Panc1 (cell line): ENCODE measurements around the gene UPF3A. TPM values are rescaled to one million over a fixed set of nuclear protein-coding genes. Genes with fewer than 3 reads are reported as not detected.

ENCODE experiments used
- ATAC-seq: fragments of 200-7000 bp; cut with Tn5 transposase; 2 replicates; pipeline ENCODE4 v1.9.1; 2020; ENCODE audit warnings: mild to moderate bottlenecking, moderate library complexity
- BruUV-seq: library from RNA; stranded (reverse); fragments of 400-500 nt; replicated peaks from 2 replicates; lab custom pipeline; 2021; lab: Mats Ljungman, UMichigan
- CTCF ChIA-PET: fragments of 300-600 bp; sonication (Branson Sonifier 250); formaldehyde crosslinking; loops from one replicate; lab custom pipeline; 2022; ENCODE audit warnings: antibody characterized with exemption; lab: Charles Lee
- POLR2A ChIA-PET: fragments of 300-600 bp; sonication (Branson Sonifier 250); formaldehyde crosslinking; loops from one replicate; lab custom pipeline; 2022; ENCODE audit warnings: antibody characterized with exemption; lab: Charles Lee
- DNase-seq: peaks from one replicate; pipeline ENCODE4 v3.0.0-alpha.2; 2010; ENCODE audit warnings: low read depth, low spot score
- H3K27ac ChIP-seq: 2 replicates; pipeline ENCODE4 v1.5.1; 2011; ENCODE audit warnings: mild to moderate bottlenecking, low read length, inconsistent platforms
- H3K27me3 ChIP-seq: fragments of 200-500 bp; sonication (Bioruptor generic); 2 replicates; pipeline ENCODE4 v1.6.0; 2014; ENCODE audit warnings: low read length, inconsistent platforms; ENCODE audit not compliant: control insufficient read depth, insufficient read depth
- H3K36me3 ChIP-seq: fragments of 200-500 bp; sonication (Bioruptor generic); 2 replicates; pipeline ENCODE4 v1.5.1; 2014; ENCODE audit warnings: inconsistent platforms, mild to moderate bottlenecking, low read length, moderate library complexity; ENCODE audit not compliant: control insufficient read depth, insufficient read depth
- H3K4me1 ChIP-seq: 2 replicates; pipeline ENCODE4 v1.5.1; 2011; ENCODE audit warnings: inconsistent platforms, mild to moderate bottlenecking, low read length, moderate library complexity; ENCODE audit not compliant: control insufficient read depth, insufficient read depth
- H3K4me3 ChIP-seq, 2 experiments: 2 replicates each; pipeline ENCODE4 v1.5.1; 2011 to 2012; ENCODE audit warnings: low read depth in 2 of 2, low read length in 2 of 2, mild to moderate bottlenecking in 2 of 2, inconsistent platforms in 1 of 2, moderate library complexity in 1 of 2
- H3K9me3 ChIP-seq: fragments of 200-500 bp; sonication (Bioruptor generic); 2 replicates; pipeline ENCODE4 v1.5.1; 2014; ENCODE audit warnings: low read depth, mild to moderate bottlenecking, inconsistent platforms, low read length, moderate library complexity; ENCODE audit not compliant: control insufficient read depth, insufficient read depth
- POLR2AphosphoS5 ChIP-seq: IDR thresholded peaks from 2 replicates; pipeline ENCODE4 v1.6.1; 2012; ENCODE audit warnings: mild to moderate bottlenecking, low read depth, low read length, moderate library complexity
- REST ChIP-seq, 2 experiments: IDR thresholded peaks; 2 replicates each; pipeline ENCODE4 v1.6.1; 2011 to 2012; ENCODE audit warnings: low read depth in 2 of 2, control low read depth in 1 of 2, low read length in 1 of 2, mild to moderate bottlenecking in 1 of 2, moderate library complexity in 1 of 2; ENCODE audit not compliant: insufficient read depth in 1 of 2
- SIN3A ChIP-seq: IDR thresholded peaks from 2 replicates; pipeline ENCODE4 v1.6.1; 2012; ENCODE audit warnings: low read depth, mild to moderate bottlenecking, low read length, moderate library complexity, borderline replicate concordance; ENCODE audit not compliant: insufficient read depth
- TCF7L2 ChIP-seq: IDR thresholded peaks from 2 replicates; pipeline ENCODE4 v1.6.1; 2011; ENCODE audit warnings: mild to moderate bottlenecking, low read depth, low read length, inconsistent platforms
- in situ Hi-C: cut with HindIII; loops from 2 replicates; pipeline ENCODE4 v1.10.0; 2016; ENCODE audit warnings: low sequenced_read_pairs, low pct_unique_long_range_greater_than_20kb
- intact Hi-C: fragments of 100-400 bp; cut with micrococcal nuclease; formaldehyde crosslinking; loops from one replicate; pipeline ENCODE4 v1.10.0; 2022; ENCODE audit not compliant: unreplicated experiment
- total RNA-seq: library from RNA; stranded (reverse); gene quantifications from one replicate; pipeline ENCODE4 v1.2.1, GENCODE V29; 2021; ENCODE audit not compliant: unreplicated experiment
- TF ChIP-seq, protein P1 (sequence below): fragments of 450-650 bp; IDR thresholded peaks from 2 replicates; pipeline ENCODE4 v1.5.1; 2017; ENCODE audit warnings: mild to moderate bottlenecking

UPF3A gene
- total RNA-seq, 1 experiment from 2014 or later = 36.3 TPM

- DNase-seq (no peak), ATAC-seq (no peak)
- Histone ChIP-seq H3K27me3 (no peaks in the 10 kb centered on the region), H3K27ac (no peak overlapping the region), H3K4me3 (no peak overlapping the region), H3K36me3 (peaks cover 11% of the 10 kb centered on the region), H3K4me1 (no peaks in the 10 kb centered on the region), H3K9me3 (no peaks in the 10 kb centered on the region)
- no TSS peak for BruUV-seq
- TF ChIP-seq SIN3A = no peak
- TF ChIP-seq, protein P1, sequence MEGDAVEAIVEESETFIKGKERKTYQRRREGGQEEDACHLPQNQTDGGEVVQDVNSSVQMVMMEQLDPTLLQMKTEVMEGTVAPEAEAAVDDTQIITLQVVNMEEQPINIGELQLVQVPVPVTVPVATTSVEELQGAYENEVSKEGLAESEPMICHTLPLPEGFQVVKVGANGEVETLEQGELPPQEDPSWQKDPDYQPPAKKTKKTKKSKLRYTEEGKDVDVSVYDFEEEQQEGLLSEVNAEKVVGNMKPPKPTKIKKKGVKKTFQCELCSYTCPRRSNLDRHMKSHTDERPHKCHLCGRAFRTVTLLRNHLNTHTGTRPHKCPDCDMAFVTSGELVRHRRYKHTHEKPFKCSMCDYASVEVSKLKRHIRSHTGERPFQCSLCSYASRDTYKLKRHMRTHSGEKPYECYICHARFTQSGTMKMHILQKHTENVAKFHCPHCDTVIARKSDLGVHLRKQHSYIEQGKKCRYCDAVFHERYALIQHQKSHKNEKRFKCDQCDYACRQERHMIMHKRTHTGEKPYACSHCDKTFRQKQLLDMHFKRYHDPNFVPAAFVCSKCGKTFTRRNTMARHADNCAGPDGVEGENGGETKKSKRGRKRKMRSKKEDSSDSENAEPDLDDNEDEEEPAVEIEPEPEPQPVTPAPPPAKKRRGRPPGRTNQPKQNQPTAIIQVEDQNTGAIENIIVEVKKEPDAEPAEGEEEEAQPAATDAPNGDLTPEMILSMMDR = no peak
- TF ChIP-seq TCF7L2 = no peak
- no peak for TF ChIP-seq POLR2AphosphoS5
- TF ChIP-seq REST (IDR thresholded peaks at IDR 0.05; ENCODE audit: insufficient read depth in 1 of 2, low read depth in 2 of 2, low read length in 1 of 2) = no peak
- in situ Hi-C loops = no loop called here
- CTCF ChIA-PET = no interaction called here
- POLR2A ChIA-PET = interaction anchor here (0.5 kb wide), 1 partner anchor 766 kb away, joined by 4 read pairs; a partner anchor contains a TSS
- intact Hi-C loops = no loop called here
These were observed 24.9 kb upstream of the UPF3A start for GRCh38 chr13:114256547-114256946.

- TF ChIP-seq REST (IDR thresholded peaks at IDR 0.05; ENCODE audit: insufficient read depth in 1 of 2, low read depth in 2 of 2, low read length in 1 of 2) (no peak), TCF7L2 (no peak), SIN3A (no peak), POLR2AphosphoS5 (no peak)
- TF ChIP-seq, protein P1 = no peak
- BruUV-seq = no TSS peak
- no peak overlapping the region for H3K4me3 ChIP-seq
- no peak overlapping the region for H3K27ac ChIP-seq
- in situ Hi-C loops (no loop called here), intact Hi-C loops (no loop called here)
- ChIA-PET POLR2A (interaction anchor here (0.5 kb wide), 1 partner anchor 766 kb away, joined by 4 read pairs; a partner anchor contains a TSS), CTCF (no interaction called here)
- peaks cover 10% of the 10 kb centered on the region for H3K36me3 ChIP-seq
- no peaks in the 10 kb centered on the region for H3K9me3 ChIP-seq
- ATAC-seq (no peak), DNase-seq (no peak)
- no peaks in the 10 kb centered on the region for H3K4me1 ChIP-seq
- H3K27me3 ChIP-seq = no peaks in the 10 kb centered on the region
These were observed 24.4 kb upstream of the UPF3A start for GRCh38 chr13:114257014-114257413.
